Activated naive CD4-positive, alpha-beta T cell treated with anti-CD3 and anti-CD28 coated beads, Interleukin-2, amount 10 ng/mL, durations not matched to agents 7 days and 5 days (primary cell): ENCODE data around the gene DLL4.

Experiments
- CTCF ChIA-PET: fragments of 350-600 bp; sonication (Branson Sonifier 250); formaldehyde crosslinking; loops from one replicate; lab custom pipeline; 2021; ENCODE audit warnings: antibody characterized with exemption; lab: Charles Lee
- DNase-seq: peaks from one replicate; pipeline ENCODE4 v3.0.0-alpha.2; 2020
- H3K27ac Mint-ChIP-seq: one replicate; pipeline ENCODE4 v1.8.0; 2021; ENCODE audit warnings: mild to moderate bottlenecking, moderate library complexity, mixed read lengths
- H3K27me3 Mint-ChIP-seq: one replicate; pipeline ENCODE4 v1.8.0; 2021; ENCODE audit warnings: mild to moderate bottlenecking, mixed read lengths
- H3K36me3 Mint-ChIP-seq: one replicate; pipeline ENCODE4 v1.8.0; 2021; ENCODE audit warnings: mixed read lengths
- H3K4me1 Mint-ChIP-seq: one replicate; pipeline ENCODE4 v1.8.0; 2021; ENCODE audit warnings: mixed read lengths
- H3K4me3 Mint-ChIP-seq: one replicate; pipeline ENCODE4 v1.8.0; 2021; ENCODE audit warnings: mild to moderate bottlenecking, moderate library complexity, mixed read lengths
- H3K9me3 Mint-ChIP-seq: one replicate; pipeline ENCODE4 v1.8.0; 2021; ENCODE audit warnings: mixed read lengths

Gene DLL4

GRCh38 chr15:40911693-40912092 lies 17.4 kb upstream of the DLL4 start:
- peaks cover 12% of the 10 kb centered on the region for H3K27me3 Mint-ChIP-seq
- DNase-seq = no peak
- peaks cover 2% of the 10 kb centered on the region for H3K9me3 Mint-ChIP-seq
- CTCF ChIA-PET = interaction anchor here (1.0 to 1.7 kb wide), 4 partner anchors 9 to 110 kb away, joined by 3 to 8 read pairs (median 4); partner anchors contain the start of gene VPS18
- H3K27ac Mint-ChIP-seq = no peak overlapping the region
- H3K4me1 Mint-ChIP-seq = peaks cover 20% of the 10 kb centered on the region
- no peaks in the 10 kb centered on the region for H3K36me3 Mint-ChIP-seq
- H3K4me3 Mint-ChIP-seq = no peak overlapping the region

GRCh38 chr15:40912478-40912877 lies 16.7 kb upstream of the DLL4 start:
- H3K9me3 Mint-ChIP-seq = peaks cover 2% of the 10 kb centered on the region
- H3K27ac Mint-ChIP-seq = no peak overlapping the region
- peaks cover 13% of the 10 kb centered on the region for H3K27me3 Mint-ChIP-seq
- CTCF ChIA-PET = interaction anchor here (1.5 to 1.7 kb wide), 2 partner anchors 10 to 109 kb away, joined by 3 to 8 read pairs; no protein-coding TSS in a partner anchor
- H3K4me3 Mint-ChIP-seq = no peak overlapping the region
- DNase-seq = no peak
- peaks cover 12% of the 10 kb centered on the region for H3K4me1 Mint-ChIP-seq
- H3K36me3 Mint-ChIP-seq = no peaks in the 10 kb centered on the region

GRCh38 chr15:40914013-40914412 lies 15.1 kb upstream of the DLL4 start:
- Mint-ChIP-seq H3K27ac (no peak overlapping the region), H3K4me1 (peaks cover 5% of the 10 kb centered on the region), H3K27me3 (peaks cover 12% of the 10 kb centered on the region), H3K4me3 (no peak overlapping the region), H3K9me3 (peaks cover 2% of the 10 kb centered on the region), H3K36me3 (no peaks in the 10 kb centered on the region)
- DNase-seq = no peak
- CTCF ChIA-PET = interaction anchor here (1.7 kb wide), 1 partner anchor 16 kb away, joined by 5 read pairs; no protein-coding TSS in a partner anchor

- Mint-ChIP-seq H3K4me3 (no peak overlapping the region), H3K27ac (no peak overlapping the region), H3K4me1 (peaks cover 5% of the 10 kb centered on the region), H3K27me3 (peaks cover 16% of the 10 kb centered on the region), H3K9me3 (peaks cover 2% of the 10 kb centered on the region), H3K36me3 (no peaks in the 10 kb centered on the region)
- CTCF ChIA-PET = interaction anchor here (1.1 to 1.7 kb wide), 4 partner anchors 9 to 106 kb away, joined by 3 to 5 read pairs (median 4); no protein-coding TSS in a partner anchor
- no peak for DNase-seq
These were observed 14.7 kb upstream of the DLL4 start for GRCh38 chr15:40914486-40914885.

- CTCF ChIA-PET = interaction anchor here (0.6 to 1.7 kb wide), 5 partner anchors 9 to 106 kb away, joined by 3 to 5 read pairs (median 3); partner anchors contain the start of gene VPS18
- peaks cover 5% of the 10 kb centered on the region for H3K4me1 Mint-ChIP-seq
- H3K36me3 Mint-ChIP-seq = no peaks in the 10 kb centered on the region
- peaks cover 21% of the 10 kb centered on the region for H3K27me3 Mint-ChIP-seq
- H3K27ac Mint-ChIP-seq = no peak overlapping the region
- no peak overlapping the region for H3K4me3 Mint-ChIP-seq
- H3K9me3 Mint-ChIP-seq = peaks cover 2% of the 10 kb centered on the region
- no peak for DNase-seq
These were observed 14.0 kb upstream of the DLL4 start for GRCh38 chr15:40915116-40915661.

- H3K4me1 Mint-ChIP-seq = peaks cover 5% of the 10 kb centered on the region
- H3K27me3 Mint-ChIP-seq = peaks cover 24% of the 10 kb centered on the region
- DNase-seq = no peak
- CTCF ChIA-PET = interaction anchor here (0.6 to 1.7 kb wide), 6 partner anchors 10 to 270 kb away, joined by 3 to 5 read pairs (median 3); partner anchors contain the start of gene VPS18
- H3K27ac Mint-ChIP-seq = no peak overlapping the region
- peaks cover 2% of the 10 kb centered on the region for H3K9me3 Mint-ChIP-seq
- H3K36me3 Mint-ChIP-seq = no peaks in the 10 kb centered on the region
- no peak overlapping the region for H3K4me3 Mint-ChIP-seq
These were observed 13.5 kb upstream of the DLL4 start for GRCh38 chr15:40915679-40916078.

GRCh38 chr15:40917585-40917984 lies 11.6 kb upstream of the DLL4 start:
- Mint-ChIP-seq H3K27me3 (peaks cover 37% of the 10 kb centered on the region), H3K4me3 (no peak overlapping the region), H3K9me3 (peaks cover 2% of the 10 kb centered on the region), H3K36me3 (no peaks in the 10 kb centered on the region), H3K4me1 (no peaks in the 10 kb centered on the region), H3K27ac (no peak overlapping the region)
- CTCF ChIA-PET = no interaction called here
- no peak for DNase-seq

GRCh38 chr15:40918146-40918798 lies 10.9 kb upstream of the DLL4 start:
- CTCF ChIA-PET = no interaction called here
- Mint-ChIP-seq H3K36me3 (no peaks in the 10 kb centered on the region), H3K27me3 (peaks cover 44% of the 10 kb centered on the region), H3K4me1 (no peaks in the 10 kb centered on the region), H3K27ac (no peak overlapping the region), H3K9me3 (peaks cover 2% of the 10 kb centered on the region), H3K4me3 (no peak overlapping the region)
- DNase-seq = no peak

GRCh38 chr15:40918799-40919392 lies 10.2 kb upstream of the DLL4 start:
- no peaks in the 10 kb centered on the region for H3K4me1 Mint-ChIP-seq
- H3K36me3 Mint-ChIP-seq = no peaks in the 10 kb centered on the region
- CTCF ChIA-PET = no interaction called here
- no peak overlapping the region for H3K4me3 Mint-ChIP-seq
- H3K27me3 Mint-ChIP-seq = peaks cover 50% of the 10 kb centered on the region
- peaks cover 2% of the 10 kb centered on the region for H3K9me3 Mint-ChIP-seq
- no peak overlapping the region for H3K27ac Mint-ChIP-seq
- DNase-seq = no peak

- Mint-ChIP-seq H3K27ac (no peak overlapping the region), H3K27me3 (peaks cover 71% of the 10 kb centered on the region), H3K9me3 (no peaks in the 10 kb centered on the region), H3K4me3 (no peak overlapping the region), H3K4me1 (peaks cover 13% of the 10 kb centered on the region), H3K36me3 (no peaks in the 10 kb centered on the region)
- DNase-seq = no peak
- CTCF ChIA-PET = interaction anchor here (0.7 to 1.2 kb wide), 4 partner anchors 9 to 309 kb away, joined by 3 read pairs; partner anchors contain the start of gene CHP1
These were observed 7.1 kb upstream of the DLL4 start for GRCh38 chr15:40921949-40922607.

GRCh38 chr15:40922608-40923005 lies 6.5 kb upstream of the DLL4 start:
- DNase-seq = no peak
- no peaks in the 10 kb centered on the region for H3K36me3 Mint-ChIP-seq
- no peaks in the 10 kb centered on the region for H3K9me3 Mint-ChIP-seq
- no peak overlapping the region for H3K4me3 Mint-ChIP-seq
- peaks cover 16% of the 10 kb centered on the region for H3K4me1 Mint-ChIP-seq
- H3K27me3 Mint-ChIP-seq = peaks cover 75% of the 10 kb centered on the region
- CTCF ChIA-PET = interaction anchor here (0.7 to 1.8 kb wide), 4 partner anchors 15 to 308 kb away, joined by 3 to 7 read pairs (median 5); partner anchors contain the start of gene CHP1
- no peak overlapping the region for H3K27ac Mint-ChIP-seq

GRCh38 chr15:40923551-40923950 lies 5.6 kb upstream of the DLL4 start:
- H3K27me3 Mint-ChIP-seq = peaks cover 85% of the 10 kb centered on the region
- H3K9me3 Mint-ChIP-seq = no peaks in the 10 kb centered on the region

GRCh38 chr15:40925495-40925862 lies 3.7 kb upstream of the DLL4 start:
- Mint-ChIP-seq H3K27ac (no peak overlapping the region), H3K9me3 (no peaks in the 10 kb centered on the region), H3K36me3 (no peaks in the 10 kb centered on the region), H3K4me1 (peaks cover 39% of the 10 kb centered on the region), H3K27me3 (peaks cover 94% of the 10 kb centered on the region), H3K4me3 (no peak overlapping the region)
- CTCF ChIA-PET = interaction anchor here (0.9 kb wide), 1 partner anchor 11 kb away, joined by 5 read pairs; no protein-coding TSS in a partner anchor
- DNase-seq = no peak

More at GRCh38 chr15:40923551-40923950, 5.6 kb upstream of the DLL4 start:
- Mint-ChIP-seq H3K27ac (no peak overlapping the region), H3K4me1 (peaks cover 23% of the 10 kb centered on the region), H3K4me3 (no peak overlapping the region), H3K36me3 (no peaks in the 10 kb centered on the region)
- no peak for DNase-seq
- CTCF ChIA-PET = interaction anchor here (1.2 to 1.8 kb wide), 3 partner anchors 16 to 19 kb away, joined by 3 to 7 read pairs (median 7); no protein-coding TSS in a partner anchor
